ENCODE data around the gene FCER1G.

DNA sequence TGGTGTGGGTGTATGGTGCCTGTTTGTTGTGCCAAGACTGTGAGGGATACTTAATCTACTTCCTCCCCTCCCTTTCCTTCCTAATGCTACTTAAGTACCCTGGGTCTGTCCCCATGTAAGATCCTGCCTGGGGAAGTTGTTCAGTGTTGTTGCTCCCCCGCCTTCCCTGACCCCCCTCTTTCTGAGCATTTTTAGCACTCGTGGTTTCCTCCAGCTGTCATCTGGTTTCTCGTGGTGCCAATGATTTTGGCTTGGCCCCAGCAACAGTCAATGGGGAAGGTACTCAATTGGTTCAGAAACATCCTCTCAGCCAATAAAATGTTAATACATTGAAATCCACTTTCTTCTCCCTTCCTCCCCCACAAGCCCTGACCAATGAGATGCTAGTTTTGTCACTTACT, 29.8 kb upstream of the FCER1G start:
- no peak for TF ChIP-seq PRDM2 (tag by site-specific recombination; IDR thresholded peaks at IDR 0.05; ENCODE audit: borderline replicate concordance)
- TF ChIP-seq ZNF335 (tag by site-specific recombination; conservative IDR thresholded peaks at IDR 0.05) = no peak
- no peak for TF ChIP-seq MYNN (tag by site-specific recombination; IDR thresholded peaks at IDR 0.05; ENCODE audit: borderline replicate concordance)
- TF ChIP-seq TCF7L2 (IDR thresholded peaks at IDR 0.05; ENCODE audit: borderline replicate concordance, low read depth, low read length) = no peak
